ENCODE results near the gene ATP7A.
"Not testable (repeated sequence)": the region's sequence is repeated elsewhere in the genome, so short reads cannot be mapped to it uniquely, and the experiment has no call there.

GRCh38 chrX:77919370-77919769, 8.9 kb downstream of the ATP7A start:
- TF ChIP-seq CTCF (IDR thresholded peaks at IDR 0.05); EP300 (IDR thresholded peaks at IDR 0.05; ENCODE audit: low read depth): not testable (repeated sequence)

Measured in transverse colon (tissue), 3 donors.